HepG2 (cell line): Measurements from ENCODE around the gene KMT2E. TPM values are rescaled to one million over a fixed set of nuclear protein-coding genes. Genes with fewer than 3 reads are reported as not detected.

Experiments
- ATAC-seq: fragments of 200-7000 bp; cut with Tn5 transposase; 3 replicates; pipeline ENCODE4 v1.9.1; 2020; ENCODE audit warnings: mild to moderate bottlenecking, moderate library complexity
- BruUV-seq: library from RNA; stranded (reverse); fragments of 400-500 nt; replicated peaks from 2 replicates; lab custom pipeline; 2021; lab: Mats Ljungman, UMichigan
- CTCF ChIA-PET: fragments of 300-600 bp; formaldehyde crosslinking; extraction: SDS; loops from one replicate; lab custom pipeline; 2021; ENCODE audit warnings: low total read pairs, inconsistent platforms, low intra/inter-chr PET ratio; lab: Yijun Ruan, JAX
- POLR2A ChIA-PET: fragments of 350-600 bp; sonication (Branson Sonifier 250); formaldehyde crosslinking; loops from one replicate; lab custom pipeline; 2020; ENCODE audit warnings: antibody characterized with exemption, inconsistent platforms; lab: Yijun Ruan, JAX
- DNase-seq: peaks from one replicate; pipeline ENCODE4 v3.0.0-alpha.2; 2015; ENCODE audit warnings: low spot score
- FAIRE-seq: peaks from 3 replicates; lab custom pipeline; 2011; peaks lifted over from hg19 to GRCh38; lab: Jason Lieb, UNC
- H2AFZ ChIP-seq: one replicate; pipeline ENCODE4 v1.6.1; 2011; ENCODE audit warnings: low read length, inconsistent platforms
- H3K27ac ChIP-seq: fragments of 300-600 bp; 3 replicates; pipeline ENCODE4 v1.8.0; 2011; ENCODE audit warnings: mixed run types, mild to moderate bottlenecking, mixed read lengths, low read length, inconsistent platforms; ENCODE audit not compliant: insufficient read depth; ENCODE audit errors: extremely low read length
- H3K27me3 ChIP-seq, 2 experiments: fragments of 200-600 bp in 1 of 2; 2 replicates in 1 of 2; 3 replicates in 1 of 2; pipeline versions ENCODE4 v1.6.0 to v1.8.0; 2011; ENCODE audit warnings: low read length in 2 of 2, mild to moderate bottlenecking in 2 of 2, moderate library complexity in 2 of 2, inconsistent platforms in 1 of 2; ENCODE audit not compliant: insufficient read depth in 2 of 2, control insufficient read depth in 1 of 2
- H3K36me3 ChIP-seq, 2 experiments: fragments of 200-600 bp in 1 of 2; replicated peaks in 1 of 2; 2 replicates in 1 of 2; 3 replicates in 1 of 2; pipeline versions ENCODE4 v1.5.1 to v1.8.0; 2011; ENCODE audit warnings: low read length in 2 of 2, inconsistent platforms in 1 of 2; ENCODE audit not compliant: insufficient read depth in 2 of 2, control insufficient read depth in 1 of 2
- H3K4me1 ChIP-seq: 2 replicates; pipeline ENCODE4 v1.5.1; 2012; ENCODE audit warnings: low read length, inconsistent platforms; ENCODE audit not compliant: insufficient read depth
- H3K4me2 ChIP-seq: 2 replicates; pipeline ENCODE4 v1.6.0; 2011; ENCODE audit warnings: low read depth, low read length, inconsistent platforms
- H3K4me3 ChIP-seq, 3 experiments: fragments of 200-600 bp in 1 of 3; sonication (generic), shearing (Covaris generic) in 1 of 3; replicated peaks in 1 of 3; 2 replicates each; pipeline ENCODE4 v1.5.1; 2011 to 2016; ENCODE audit warnings: low read length in 3 of 3, inconsistent platforms in 2 of 3, low read depth in 2 of 3, mild to moderate bottlenecking in 2 of 3, control low read depth in 1 of 3, mixed read lengths in 1 of 3; ENCODE audit not compliant: insufficient read depth in 1 of 3
- H3K79me2 ChIP-seq: one replicate; pipeline ENCODE4 v1.6.1; 2011; ENCODE audit warnings: low read length, inconsistent platforms; ENCODE audit not compliant: insufficient read depth
- H3K9ac ChIP-seq: 2 replicates; pipeline ENCODE4 v1.6.0; 2011; ENCODE audit warnings: mild to moderate bottlenecking, low read depth, low read length, inconsistent platforms; ENCODE audit not compliant: insufficient read depth
- H3K9me3 ChIP-seq: 2 replicates; pipeline ENCODE4 v1.5.1; 2012; ENCODE audit warnings: mild to moderate bottlenecking, low read length
- H4K20me1 ChIP-seq: 2 replicates; pipeline ENCODE4 v1.6.0; 2011; ENCODE audit warnings: inconsistent platforms, mild to moderate bottlenecking, low read length, moderate library complexity; ENCODE audit not compliant: insufficient read depth
- DMTF1 ChIP-seq: sonication (generic); formaldehyde crosslinking; IDR thresholded peaks from 2 replicates; pipeline ENCODE4 v1.4.0; 2020; ENCODE audit warnings: mild to moderate bottlenecking, missing genetic modification reagents
- GATAD2A ChIP-seq: IDR thresholded peaks from 2 replicates; pipeline ENCODE4 v1.6.1; 2016
- HBP1 ChIP-seq: IDR thresholded peaks from 2 replicates; pipeline ENCODE4 v1.6.1; 2016; ENCODE audit warnings: low read depth, control low read depth
- KDM4B ChIP-seq: sonication (generic); formaldehyde crosslinking; IDR thresholded peaks from 2 replicates; pipeline ENCODE4 v1.4.0; 2020; ENCODE audit warnings: missing genetic modification reagents
- KLF13 ChIP-seq: sonication (generic); formaldehyde crosslinking; IDR thresholded peaks from 2 replicates; pipeline ENCODE4 v1.4.0; 2020; ENCODE audit warnings: mild to moderate bottlenecking, missing genetic modification reagents
- PBX3 ChIP-seq: sonication (generic); formaldehyde crosslinking; IDR thresholded peaks from 2 replicates; pipeline ENCODE4 v1.8.1; 2023; ENCODE audit warnings: missing genetic modification reagents, inconsistent platforms, borderline replicate concordance
- SP140L ChIP-seq: sonication (generic); formaldehyde crosslinking; IDR thresholded peaks from 2 replicates; pipeline ENCODE4 v1.4.0; 2020; ENCODE audit warnings: missing genetic modification reagents, borderline replicate concordance
- TCF12 ChIP-seq, 2 experiments: fragments of 450-650 bp in 1 of 2; sonication (generic) in 1 of 2; formaldehyde crosslinking in 1 of 2; IDR thresholded peaks; 2 replicates each; pipeline versions ENCODE4 v1.6.1 to v1.8.0; 2017 to 2022; ENCODE audit warnings: antibody characterized with exemption in 1 of 2, mild to moderate bottlenecking in 1 of 2, missing genetic modification reagents in 1 of 2, moderate library complexity in 1 of 2
- TRAFD1 ChIP-seq: sonication (generic); formaldehyde crosslinking; IDR thresholded peaks from 2 replicates; pipeline ENCODE4 v1.5.1; 2020; ENCODE audit warnings: missing genetic modification reagents, mild to moderate bottlenecking, borderline replicate concordance
- ZBTB25 ChIP-seq: IDR thresholded peaks from 2 replicates; pipeline ENCODE4 v1.6.1; 2018; ENCODE audit warnings: missing genetic modification reagents
- ZFY ChIP-seq: sonication (generic); formaldehyde crosslinking; IDR thresholded peaks from 2 replicates; pipeline ENCODE4 v1.4.0; 2020; ENCODE audit warnings: missing genetic modification reagents
- ZNF280B ChIP-seq: sonication (generic); formaldehyde crosslinking; IDR thresholded peaks from 2 replicates; pipeline ENCODE4 v1.5.0; 2020; ENCODE audit warnings: missing genetic modification reagents, mild to moderate bottlenecking, borderline replicate concordance
- ZNF768 ChIP-seq: sonication (generic); formaldehyde crosslinking; IDR thresholded peaks from 2 replicates; pipeline ENCODE4 v1.4.0; 2020; ENCODE audit warnings: missing genetic modification reagents
- WGBS: methylation state at CpG from one replicate; pipeline ENCODE4 v1.1.6; 2017; ENCODE audit warnings: low lambda C conversion rate; 5-methylcytosine and 5-hydroxymethylcytosine counted together
- in situ Hi-C: cut with HindIII; loops from 2 replicates; pipeline ENCODE4 v1.10.0; 2017; ENCODE audit warnings: low pct_unique_long_range_greater_than_20kb; ENCODE audit not compliant: extremely low pct_ligation_motif_present
- intact Hi-C: fragments of 100-400 bp; cut with micrococcal nuclease; formaldehyde crosslinking; loops from one replicate; pipeline ENCODE4 v1.10.0; 2022; ENCODE audit not compliant: unreplicated experiment
- polyA plus RNA-seq, 8 experiments: library from polyadenylated mRNA; depleted of rRNA in 3 of 8; stranded (reverse) in 7 of 8; unstranded in 1 of 8; fragments of >200 nt; fragmentation: Illumina TruSeq in 4 of 8; extraction: Trizol in 4 of 8; gene quantifications; 2 replicates each; pipeline versions ENCODE4 v1.2.1 to v1.2.3, GENCODE V29; 2011 to 2016; ENCODE audit warnings: low read depth in 4 of 8, missing spikeins in 1 of 8, mixed read lengths in 1 of 8; ENCODE audit not compliant: insufficient read depth in 1 of 8
- total RNA-seq, 5 experiments: library from RNA; depleted of rRNA; stranded (reverse); fragments of >200 nt; fragmentation: Illumina TruSeq; extraction: Trizol; gene quantifications; 2 replicates each; pipeline ENCODE4 v1.2.3, GENCODE V29; 2016; ENCODE audit warnings: low read depth in 1 of 5

Gene KMT2E
- total and polyA plus RNA-seq, 2 of the 13 experiments (the other 11 are each of a cell fraction or from before 2014, with no cell fraction given), result 6.3 to 24.4 TPM

- Histone ChIP-seq H4K20me1 (peaks cover 79% of the 10 kb centered on the region), H3K4me3 (no peak overlapping the region), H3K4me2 (no peak overlapping the region), H3K79me2 (peaks cover 98% of the 10 kb centered on the region), H3K36me3 (no peaks in the 10 kb centered on the region; a peak in 1 of 5 replicates), H3K27ac (no peak overlapping the region), H2AFZ (no peak overlapping the region), H3K4me1 (peaks cover 35% of the 10 kb centered on the region), H3K9me3 (no peaks in the 10 kb centered on the region), H3K27me3 (no peaks in the 10 kb centered on the region), H3K9ac (no peak overlapping the region)
- TF ChIP-seq KLF13 (CRISPR knock-in tag) (no peak), TRAFD1 (CRISPR knock-in tag) (no peak), SP140L (CRISPR knock-in tag) (no peak), GATAD2A (CRISPR knock-in tag) (no peak), PBX3 (CRISPR knock-in tag) (no peak), TCF12 (IDR thresholded peaks at IDR 0.05) (no peak), TCF12 (CRISPR knock-in tag; IDR thresholded peaks at IDR 0.05) (no peak), ZBTB25 (CRISPR knock-in tag) (no peak), HBP1 (no peak), ZFY (CRISPR knock-in tag) (no peak), DMTF1 (CRISPR knock-in tag) (no peak), ZNF768 (no peak), ZNF280B (CRISPR knock-in tag) (no peak), KDM4B (CRISPR knock-in tag) (no peak)
- 97% methylated on average over 5 of the region's 5 CpGs for WGBS
- FAIRE-seq (no peak), DNase-seq (no peak), ATAC-seq (no peak)
- ChIA-PET CTCF (no interaction called here), POLR2A (interaction anchor here (1.2 kb wide), 1 partner anchor 14 kb away, joined by 5 read pairs; the partner anchor contains the start of gene KMT2E)
- BruUV-seq, result no TSS peak
- in situ Hi-C loops, result no loop called here
- intact Hi-C loops, result no loop called here
Measured at GRCh38 chr7:105028004-105028403, 14.0 kb downstream of the KMT2E start.
